ENCODE results near the gene TRAPPC3. TPM values are rescaled to one million over a fixed set of nuclear protein-coding genes. Genes with fewer than 3 reads are reported as not detected.
A peak's percentile ranks its signal among the peaks of the same experiment; 100 is the strongest.
"Not testable (repeated sequence)": the region's sequence is repeated elsewhere in the genome, so short reads cannot be mapped to it uniquely, and the experiment has no call there.

Gene TRAPPC3
- total RNA-seq, 2 experiments from 2014 or later: 43.8 to 53.8 TPM

DNA sequence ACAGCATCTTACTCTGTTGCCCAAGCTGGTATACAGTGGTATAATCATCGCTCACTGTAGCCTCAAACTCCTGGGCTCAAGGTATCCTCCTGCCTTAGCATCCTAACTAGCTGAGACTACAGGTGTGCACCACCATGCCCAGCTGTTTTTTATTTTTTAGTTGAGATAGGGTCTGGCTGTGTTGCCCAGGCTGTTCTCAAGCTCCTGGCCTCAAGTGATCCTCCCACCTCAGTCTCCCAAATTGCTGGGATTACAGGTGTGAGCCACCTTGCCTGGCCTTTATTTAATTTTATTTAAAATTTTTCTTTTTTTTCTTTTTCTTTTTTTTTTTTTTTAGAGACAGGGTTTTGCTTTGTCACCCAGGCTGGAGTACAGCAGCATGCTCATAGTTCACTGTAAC lies 15.9 kb upstream of the TRAPPC3 start:
- Mint-ChIP-seq H3K27ac (peak overlapping the region; percentile 77), H3K4me1 (peaks cover 57% of the 10 kb centered on the region), H3K36me3 (ENCODE audit: low read depth) (peaks cover 39% of the 10 kb centered on the region), H3K27me3 (no peaks in the 10 kb centered on the region), H3K9me3 (ENCODE audit: low read depth) (no peaks in the 10 kb centered on the region), H3K4me3 (no peak overlapping the region)
- ChIA-PET POLR2A (interaction anchor here (1.5 kb wide), 1 partner anchor 15 kb away, joined by 3 read pairs; no protein-coding TSS in a partner anchor), CTCF (interaction anchor here (0.8 kb wide), 1 partner anchor 16 kb away, joined by 5 read pairs; the partner anchor contains the start of gene TRAPPC3)
- DNase-seq (no peak), ATAC-seq (no peak)
- intact Hi-C loops (cut with DNase I, micrococcal nuclease): no loop called here

DNA sequence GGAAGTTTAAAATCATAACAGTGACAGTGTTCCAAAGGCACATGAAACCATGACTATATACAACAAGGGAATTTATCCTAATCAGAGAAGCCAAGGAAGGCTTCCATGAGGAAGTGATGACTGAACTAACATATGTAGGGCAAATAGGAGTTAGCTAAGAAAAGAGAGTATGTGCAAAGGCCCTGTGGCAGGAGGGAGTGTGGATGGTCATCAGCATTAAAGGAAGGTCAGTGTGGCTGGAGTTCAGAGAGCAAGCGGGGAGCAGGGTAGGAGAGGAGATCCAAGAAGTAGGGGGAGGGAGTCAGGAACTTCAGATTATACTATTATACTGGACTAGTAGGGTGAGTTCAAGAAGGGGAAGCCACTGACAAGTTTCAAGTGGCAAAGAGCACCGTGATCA lies 15.1 kb upstream of the TRAPPC3 start:
- no peak for DNase-seq
- Mint-ChIP-seq H3K27me3 (no peaks in the 10 kb centered on the region), H3K36me3 (ENCODE audit: low read depth) (peaks cover 45% of the 10 kb centered on the region), H3K27ac (peak overlapping the region; percentile 77), H3K4me1 (peaks cover 65% of the 10 kb centered on the region), H3K9me3 (ENCODE audit: low read depth) (no peaks in the 10 kb centered on the region), H3K4me3 (no peak overlapping the region)
- CTCF ChIA-PET: interaction anchor here (0.6 to 5.8 kb wide), 5 partner anchors 13 to 205 kb away, joined by 3 to 65 read pairs (median 3); partner anchors contain the start of genes THRAP3 and TRAPPC3
- ATAC-seq: no peak
- POLR2A ChIA-PET: interaction anchor here (1.5 kb wide), 1 partner anchor 14 kb away, joined by 3 read pairs; no protein-coding TSS in a partner anchor
- intact Hi-C loops (cut with DNase I, micrococcal nuclease): no loop called here

DNA sequence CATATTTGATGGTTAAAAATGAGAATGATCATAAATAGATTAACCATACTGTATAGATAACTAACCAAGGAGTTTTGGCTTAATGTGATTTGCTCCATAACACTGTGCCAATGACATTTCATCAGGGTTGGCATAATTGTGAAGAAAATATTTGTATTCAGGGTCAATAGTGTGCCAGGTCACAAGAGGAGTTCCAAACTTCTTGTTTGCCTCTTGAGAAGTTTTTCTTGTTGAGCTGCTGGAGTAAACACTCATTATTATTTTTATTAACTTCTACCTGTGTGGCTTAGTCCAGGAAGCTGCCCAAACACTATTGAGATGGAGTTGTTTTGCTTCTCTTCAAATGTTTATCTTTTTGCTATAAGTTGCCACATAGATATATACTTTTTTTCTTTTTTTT lies 14.1 kb upstream of the TRAPPC3 start:
- DNase-seq: no peak
- Mint-ChIP-seq H3K36me3 (ENCODE audit: low read depth) (peaks cover 44% of the 10 kb centered on the region), H3K27ac (peak overlapping the region; percentile 94)

DNA sequence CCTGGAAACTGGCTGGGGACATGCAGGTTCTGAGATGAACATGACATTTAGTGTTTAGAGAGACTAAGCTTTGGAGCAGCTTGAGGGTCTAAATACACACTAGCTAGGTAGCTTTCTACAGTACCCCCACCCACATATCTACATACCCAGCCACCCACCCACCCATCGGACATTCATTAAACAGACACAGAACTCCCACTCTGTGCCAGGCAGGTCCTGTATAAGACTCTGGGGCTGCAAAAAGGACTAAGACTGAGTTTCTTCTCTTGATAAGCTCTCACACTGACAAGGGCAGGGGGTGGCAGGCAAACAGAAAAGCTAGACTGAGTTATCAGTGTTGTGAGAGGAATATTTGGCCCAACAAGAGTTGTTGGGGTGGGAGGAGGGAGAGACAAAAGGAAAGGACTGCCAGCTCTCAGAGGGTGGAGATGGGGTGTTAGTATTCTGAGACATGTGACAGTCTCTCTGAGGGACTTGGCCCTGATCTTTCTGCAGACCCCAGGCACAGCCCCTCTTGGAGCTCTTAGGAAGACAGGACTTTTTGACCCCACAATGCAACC lies 13.5 kb upstream of the TRAPPC3 start:
- Mint-ChIP-seq H3K27ac (peak overlapping the region; percentile 94), H3K4me3 (peak overlapping the region; percentile 76), H3K4me1 (peaks cover 74% of the 10 kb centered on the region), H3K27me3 (no peaks in the 10 kb centered on the region), H3K9me3 (ENCODE audit: low read depth) (no peaks in the 10 kb centered on the region), H3K36me3 (ENCODE audit: low read depth) (peaks cover 47% of the 10 kb centered on the region)
- ATAC-seq (no peak), DNase-seq (no peak)
- POLR2A ChIA-PET: interaction anchor here (0.8 to 2.3 kb wide), 2 partner anchors 13 to 61 kb away, joined by 5 to 10 read pairs; partner anchors contain the start of gene TRAPPC3
- intact Hi-C loops (cut with DNase I, micrococcal nuclease): no loop called here
- CTCF ChIA-PET: interaction anchor here (0.5 to 5.8 kb wide), 8 partner anchors 10 to 238 kb away, joined by 3 to 65 read pairs (median 4); partner anchors contain the start of gene TRAPPC3

More for the DNA sequence above, 14.1 kb upstream of the TRAPPC3 start:
- ATAC-seq: no peak
- peaks cover 70% of the 10 kb centered on the region for H3K4me1 Mint-ChIP-seq
- H3K4me3 Mint-ChIP-seq: no peak overlapping the region
- intact Hi-C loops (cut with DNase I, micrococcal nuclease): no loop called here
- ChIA-PET CTCF (interaction anchor here (0.7 to 5.8 kb wide), 4 partner anchors 13 to 60 kb away, joined by 3 to 65 read pairs (median 16); partner anchors contain the start of genes THRAP3 and TRAPPC3), POLR2A (interaction anchor here (0.9 to 2.3 kb wide), 2 partner anchors 13 to 60 kb away, joined by 7 to 10 read pairs; partner anchors contain the start of gene TRAPPC3)
- H3K27me3 Mint-ChIP-seq: no peaks in the 10 kb centered on the region
- no peaks in the 10 kb centered on the region for H3K9me3 Mint-ChIP-seq (ENCODE audit: low read depth)

- no peaks in the 10 kb centered on the region for H3K9me3 Mint-ChIP-seq (ENCODE audit: low read depth)
- H3K4me1 Mint-ChIP-seq: peaks cover 69% of the 10 kb centered on the region
- intact Hi-C loops (cut with DNase I, micrococcal nuclease): loop anchor here in 1 of 2 experiments (1.0 kb wide), 2 partner anchors 62 to 231 kb away; partner anchors contain the start of genes AGO3 and THRAP3
- H3K36me3 Mint-ChIP-seq (ENCODE audit: low read depth): peaks cover 50% of the 10 kb centered on the region
- no peaks in the 10 kb centered on the region for H3K27me3 Mint-ChIP-seq
- DNase-seq (peak; percentile 71), ATAC-seq (peak; percentile 40)
- ChIA-PET POLR2A (interaction anchor here (0.8 to 2.3 kb wide), 5 partner anchors 12 to 1315 kb away, joined by 3 to 14 read pairs (median 5); partner anchors contain the start of genes THRAP3 and TRAPPC3), CTCF (interaction anchor here (0.7 to 5.8 kb wide), 11 partner anchors 9 to 207 kb away, joined by 3 to 65 read pairs (median 4); partner anchors contain the start of gene TRAPPC3)
- peak overlapping the region; percentile 76 for H3K4me3 Mint-ChIP-seq
- peak overlapping the region; percentile 94 for H3K27ac Mint-ChIP-seq
Observed at GRCh38 chr1:36161641-36162531, 12.6 kb upstream of the TRAPPC3 start.

DNA sequence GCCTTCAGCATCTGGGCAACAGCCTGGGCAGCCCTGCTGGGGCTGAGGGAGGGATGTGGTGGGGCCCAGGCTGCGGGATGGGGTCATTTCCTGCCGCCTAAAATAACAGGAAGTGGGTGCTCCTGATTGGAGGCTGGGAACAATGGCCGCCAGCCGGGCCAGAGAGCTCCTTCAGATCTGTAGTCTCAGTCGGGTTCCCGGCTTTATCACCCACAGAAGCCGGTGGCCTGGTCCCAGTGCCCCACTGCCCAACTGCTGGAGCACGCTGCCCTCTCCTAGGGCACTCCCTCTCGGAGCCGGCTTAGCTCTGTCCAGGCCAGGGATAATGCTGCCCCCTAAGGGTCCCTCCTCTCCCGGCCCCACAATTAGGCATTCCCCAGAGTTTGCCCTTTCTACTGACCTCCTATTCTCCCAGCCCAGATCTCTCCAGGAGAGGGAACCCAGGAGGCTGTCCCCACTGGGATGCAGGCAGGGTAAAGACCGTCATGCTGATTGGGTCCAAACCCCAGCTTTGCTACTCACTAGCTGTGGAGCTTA lies 11.7 kb upstream of the TRAPPC3 start:
- no peaks in the 10 kb centered on the region for H3K9me3 Mint-ChIP-seq (ENCODE audit: low read depth)
- no peaks in the 10 kb centered on the region for H3K27me3 Mint-ChIP-seq
- peaks cover 62% of the 10 kb centered on the region for H3K4me1 Mint-ChIP-seq
- H3K36me3 Mint-ChIP-seq (ENCODE audit: low read depth): peaks cover 46% of the 10 kb centered on the region
- H3K27ac Mint-ChIP-seq: peak overlapping the region; percentile 94
- CTCF ChIA-PET: interaction anchor here (0.6 to 5.8 kb wide), 12 partner anchors 8 to 208 kb away, joined by 3 to 65 read pairs (median 3); partner anchors contain the start of gene TRAPPC3
- H3K4me3 Mint-ChIP-seq: peak overlapping the region; percentile 76
- ATAC-seq: peak; percentile 59
- POLR2A ChIA-PET: interaction anchor here (0.6 to 3.7 kb wide), 8 partner anchors 10 to 1316 kb away, joined by 3 to 34 read pairs (median 4); partner anchors contain the start of genes OSCP1, THRAP3 and TRAPPC3
- peak; percentile 86 for DNase-seq
- intact Hi-C loops (cut with DNase I, micrococcal nuclease): loop anchor here in 1 of 2 experiments (1.0 kb wide), 2 partner anchors 63 to 230 kb away; partner anchors contain the start of genes AGO3 and THRAP3

- peaks cover 60% of the 10 kb centered on the region for H3K4me1 Mint-ChIP-seq
- CTCF ChIA-PET: interaction anchor here (0.7 to 5.8 kb wide), 10 partner anchors 10 to 209 kb away, joined by 3 to 65 read pairs (median 4); partner anchors contain the start of gene TRAPPC3
- no peaks in the 10 kb centered on the region for H3K9me3 Mint-ChIP-seq (ENCODE audit: low read depth)
- ATAC-seq (no peak), DNase-seq (peak; percentile 31)
- POLR2A ChIA-PET: interaction anchor here (0.6 to 3.7 kb wide), 8 partner anchors 9 to 1317 kb away, joined by 3 to 34 read pairs (median 4); partner anchors contain the start of genes OSCP1, THRAP3 and TRAPPC3
- H3K27ac Mint-ChIP-seq: peak overlapping the region; percentile 94
- peaks cover 46% of the 10 kb centered on the region for H3K36me3 Mint-ChIP-seq (ENCODE audit: low read depth)
- H3K27me3 Mint-ChIP-seq: no peaks in the 10 kb centered on the region
- peak overlapping the region; percentile 76 for H3K4me3 Mint-ChIP-seq
- intact Hi-C loops (cut with DNase I, micrococcal nuclease): no loop called here
Observed at GRCh38 chr1:36160388-36160948, 11.2 kb upstream of the TRAPPC3 start.

DNA sequence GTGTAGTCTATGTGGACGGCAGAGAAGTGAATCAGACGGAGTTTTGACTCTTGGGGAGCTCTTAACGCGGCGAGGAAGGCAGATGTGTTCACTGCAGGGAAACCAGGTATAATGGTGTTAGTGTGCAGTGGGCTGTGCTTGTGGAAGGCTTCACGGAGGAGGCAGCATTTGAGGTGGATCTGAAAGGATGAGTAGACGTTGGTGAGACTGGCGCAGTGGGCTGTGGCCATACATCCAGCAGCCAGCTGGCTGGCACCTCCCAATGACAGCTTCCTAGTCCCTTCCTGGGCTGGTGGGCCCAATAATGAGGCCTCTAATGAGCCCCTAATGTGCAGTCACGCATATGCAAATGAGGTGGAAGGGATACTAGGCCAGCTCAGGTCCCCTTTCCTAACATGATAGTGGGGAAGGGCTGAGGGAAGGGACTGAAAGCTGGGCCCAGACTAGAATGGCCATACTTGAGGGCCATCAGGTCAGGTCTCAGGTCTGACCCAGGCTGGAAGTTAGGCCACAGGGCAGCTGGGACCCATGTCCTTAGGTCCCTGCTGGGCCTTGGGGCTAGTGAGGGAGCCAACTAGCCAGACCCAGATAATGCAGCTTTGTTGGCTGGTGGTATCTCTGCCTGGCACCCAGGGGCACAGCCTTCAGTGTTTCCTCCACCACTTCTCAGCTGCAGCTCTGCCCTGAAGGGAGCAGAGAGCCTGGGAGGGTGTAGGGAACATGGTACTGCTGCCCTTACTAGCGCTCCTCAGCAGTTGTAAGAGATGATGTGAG lies 10.5 kb upstream of the TRAPPC3 start:
- Mint-ChIP-seq H3K9me3 (ENCODE audit: low read depth) (no peaks in the 10 kb centered on the region), H3K27me3 (no peaks in the 10 kb centered on the region), H3K27ac (peak overlapping the region; percentile 94), H3K36me3 (ENCODE audit: low read depth) (peaks cover 45% of the 10 kb centered on the region), H3K4me3 (peak overlapping the region; percentile 76), H3K4me1 (peaks cover 61% of the 10 kb centered on the region)
- ChIA-PET POLR2A (interaction anchor here (0.6 to 3.7 kb wide), 6 partner anchors 8 to 110 kb away, joined by 3 to 34 read pairs (median 4); partner anchors contain the start of genes THRAP3 and TRAPPC3), CTCF (interaction anchor here (0.9 to 5.8 kb wide), 5 partner anchors 10 to 140 kb away, joined by 3 to 65 read pairs (median 19); partner anchors contain the start of gene TRAPPC3)
- ATAC-seq (no peak), DNase-seq (peak; percentile 34)
- intact Hi-C loops (cut with DNase I, micrococcal nuclease): loop anchor here in 1 of 2 experiments (5.0 kb wide), 2 partner anchors 968 to 1292 kb away; partner anchors contain the start of gene SFPQ

DNA sequence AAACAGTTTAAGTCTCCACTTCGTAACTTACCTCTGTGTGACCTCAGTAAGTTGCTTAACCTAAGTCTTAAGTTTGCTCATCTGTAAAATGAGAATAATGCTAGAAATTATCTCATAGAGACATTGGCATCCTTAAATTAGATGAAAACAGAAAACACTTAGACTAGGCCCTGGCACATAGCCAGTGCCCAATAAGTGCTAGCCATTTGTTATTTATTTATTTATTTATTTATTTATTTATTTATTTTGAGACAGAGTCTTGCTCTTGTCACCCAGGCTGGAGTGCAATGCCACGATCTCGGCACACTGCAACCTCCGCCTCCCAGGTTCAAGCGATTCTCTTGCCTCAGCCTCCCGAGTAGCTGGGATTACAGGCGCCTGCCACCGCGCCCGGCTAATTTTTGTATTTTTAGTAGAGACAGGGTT lies 9.6 kb upstream of the TRAPPC3 start:
- H3K9me3 Mint-ChIP-seq (ENCODE audit: low read depth); DNase-seq; H3K27me3 Mint-ChIP-seq; ATAC-seq: not testable (repeated sequence)
- ChIA-PET POLR2A (interaction anchor here (1.2 to 3.7 kb wide), 2 partner anchors 10 to 65 kb away, joined by 4 to 34 read pairs; partner anchors contain the start of genes THRAP3 and TRAPPC3), CTCF (interaction anchor here (0.7 to 5.8 kb wide), 4 partner anchors 9 to 261 kb away, joined by 3 to 65 read pairs (median 16); partner anchors contain the start of gene TRAPPC3)
- intact Hi-C loops (cut with DNase I, micrococcal nuclease): loop anchor here in 1 of 2 experiments (5.0 kb wide), 2 partner anchors 967 to 1292 kb away; partner anchors contain the start of gene SFPQ
- Mint-ChIP-seq H3K36me3 (ENCODE audit: low read depth) (peaks cover 37% of the 10 kb centered on the region), H3K4me3 (peak overlapping the region; percentile 88), H3K27ac (peak overlapping the region; percentile 94), H3K4me1 (peaks cover 61% of the 10 kb centered on the region)

Measured in activated CD4-positive, alpha-beta T cell treated with anti-CD3 and anti-CD28 coated beads for 36 hours (primary cell).